OCI-LY1 (cell line): Measurements from ENCODE around the gene AJM1.

Experiments
- H2AFZ ChIP-seq: fragments of 200-600 bp; sonication (generic), shearing (Covaris generic); 2 replicates; pipeline ENCODE4 v1.6.0; 2014; ENCODE audit warnings: antibody characterized with exemption, mild to moderate bottlenecking, low read length
- H3F3A ChIP-seq: fragments of 200-600 bp; sonication (generic), shearing (Covaris generic); 2 replicates; pipeline ENCODE4 v1.6.0; 2014; ENCODE audit warnings: mild to moderate bottlenecking, antibody characterized with exemption, low read length, moderate library complexity; ENCODE audit not compliant: insufficient read depth
- H3K27ac ChIP-seq: fragments of 200-600 bp; sonication (generic); 2 replicates; pipeline ENCODE4 v1.5.1; 2014; ENCODE audit warnings: low read length, mixed run types, mild to moderate bottlenecking, low read depth; ENCODE audit not compliant: poor library complexity, severe bottlenecking
- H3K27me3 ChIP-seq: fragments of 200-600 bp; sonication (generic); 2 replicates; pipeline ENCODE4 v1.6.0; 2014; ENCODE audit warnings: antibody characterized with exemption, mild to moderate bottlenecking, low read length, moderate library complexity; ENCODE audit not compliant: insufficient read depth
- H3K36me3 ChIP-seq: fragments of 200-600 bp; sonication (generic); 2 replicates; pipeline ENCODE4 v1.6.1; 2014; ENCODE audit warnings: mild to moderate bottlenecking, antibody characterized with exemption, low read length, moderate library complexity, mixed read lengths; ENCODE audit not compliant: insufficient read depth
- H3K4me1 ChIP-seq: fragments of 200-600 bp; sonication (generic); 2 replicates; pipeline ENCODE4 v1.5.1; 2014; ENCODE audit warnings: mild to moderate bottlenecking, low read length, moderate library complexity; ENCODE audit not compliant: insufficient read depth, severe bottlenecking
- H3K4me2 ChIP-seq: fragments of 200-600 bp; sonication (generic), shearing (Covaris generic); 2 replicates; pipeline ENCODE4 v1.6.1; 2014; ENCODE audit warnings: low read length
- H3K4me3 ChIP-seq: fragments of 200-600 bp; sonication (generic); 2 replicates; pipeline ENCODE4 v1.5.1; 2014; ENCODE audit warnings: low read length, low read depth, mild to moderate bottlenecking, mixed read lengths; ENCODE audit not compliant: poor library complexity, severe bottlenecking
- H3K79me2 ChIP-seq: fragments of 200-600 bp; shearing (Covaris generic); 2 replicates; pipeline ENCODE4 v1.6.1; 2016; ENCODE audit warnings: mixed run types, low read length, mixed read lengths; ENCODE audit not compliant: insufficient read depth
- H3K9ac ChIP-seq: fragments of 200-600 bp; sonication (generic), shearing (Covaris generic); 2 replicates; pipeline ENCODE4 v1.6.1; 2014; ENCODE audit warnings: mild to moderate bottlenecking, low read length, mixed read lengths
- H3K9me2 ChIP-seq: fragments of 200-600 bp; sonication (generic), shearing (Covaris generic); 2 replicates; pipeline ENCODE4 v1.6.1; 2014; ENCODE audit warnings: low read depth, mild to moderate bottlenecking, low read length, mixed read lengths
- H3K9me3 ChIP-seq: fragments of 200-600 bp; shearing (Covaris generic); 2 replicates; pipeline ENCODE4 v1.6.1; 2014; ENCODE audit warnings: low read length, mixed read lengths
- H4K20me1 ChIP-seq: fragments of 200-600 bp; sonication (generic), shearing (Covaris generic); 2 replicates; pipeline ENCODE4 v1.6.0; 2016; ENCODE audit warnings: mild to moderate bottlenecking, low read length; ENCODE audit not compliant: insufficient read depth
- CTCF ChIP-seq: fragments of 200-600 bp; sonication (generic), shearing (Covaris generic); IDR thresholded peaks from 2 replicates; pipeline ENCODE4 v1.5.1; 2017; ENCODE audit warnings: mild to moderate bottlenecking, antibody characterized with exemption, low read length, moderate library complexity, mixed read lengths
- EZH2 ChIP-seq: fragments of 200-600 bp; sonication (generic), shearing (Covaris generic); IDR thresholded peaks from 2 replicates; pipeline ENCODE4 v1.8.0; 2017; ENCODE audit warnings: borderline replicate concordance, mixed run types, mild to moderate bottlenecking, antibody characterized with exemption, low read length, moderate library complexity, mixed read lengths

The AJM1 gene

GRCh38 chr9:136886610-136887597, 44.6 kb downstream of the AJM1 start:
- peak overlapping the region; percentile 98 for H3K9ac ChIP-seq
- no peaks in the 10 kb centered on the region for H3F3A ChIP-seq
- peaks cover 16% of the 10 kb centered on the region; the same call in 1 of the 2 replicates for H3K36me3 ChIP-seq
- peaks cover 36% of the 10 kb centered on the region for H3K79me2 ChIP-seq
- H2AFZ ChIP-seq, result no peak overlapping the region
- TF ChIP-seq CTCF, result no peak
- no peak for TF ChIP-seq EZH2
- peaks cover 15% of the 10 kb centered on the region for H3K4me1 ChIP-seq
- peak overlapping the region; percentile 55 for H3K27ac ChIP-seq
- H3K27me3 ChIP-seq, result no peaks in the 10 kb centered on the region
- H3K9me3 ChIP-seq, result no peaks in the 10 kb centered on the region
- peak overlapping the region; percentile 98 for H3K4me3 ChIP-seq
- no peaks in the 10 kb centered on the region for H4K20me1 ChIP-seq
- peak overlapping the region; percentile 83 for H3K4me2 ChIP-seq
- no peaks in the 10 kb centered on the region for H3K9me2 ChIP-seq

GRCh38 chr9:136888454-136888853, 46.2 kb downstream of the AJM1 start:
- H3K27me3 ChIP-seq, result no peaks in the 10 kb centered on the region
- peaks cover 26% of the 10 kb centered on the region; the same call in 1 of the 2 replicates for H3K36me3 ChIP-seq
- no peak overlapping the region for H3K9ac ChIP-seq
- H3K4me2 ChIP-seq, result no peak overlapping the region
- H3K4me1 ChIP-seq, result peaks cover 15% of the 10 kb centered on the region
- no peaks in the 10 kb centered on the region for H3K9me3 ChIP-seq
- no peak overlapping the region for H3K27ac ChIP-seq
- no peaks in the 10 kb centered on the region for H3K9me2 ChIP-seq
- no peak overlapping the region for H3K4me3 ChIP-seq
- H3F3A ChIP-seq, result no peaks in the 10 kb centered on the region
- peaks cover 43% of the 10 kb centered on the region for H3K79me2 ChIP-seq
- no peaks in the 10 kb centered on the region for H4K20me1 ChIP-seq
- no peak overlapping the region for H2AFZ ChIP-seq
- TF ChIP-seq CTCF (no peak), EZH2 (no peak)

- no peaks in the 10 kb centered on the region for H3F3A ChIP-seq
- no peak overlapping the region for H3K9ac ChIP-seq
- no peaks in the 10 kb centered on the region for H4K20me1 ChIP-seq
- no peak overlapping the region for H3K4me3 ChIP-seq
- peaks cover 43% of the 10 kb centered on the region for H3K79me2 ChIP-seq
- H3K27ac ChIP-seq, result no peak overlapping the region
- H3K4me1 ChIP-seq, result peaks cover 14% of the 10 kb centered on the region
- no peak overlapping the region for H2AFZ ChIP-seq
- H3K36me3 ChIP-seq, result peaks cover 32% of the 10 kb centered on the region
- no peak overlapping the region for H3K4me2 ChIP-seq
- TF ChIP-seq EZH2, result no peak
- TF ChIP-seq CTCF, result no peak
- H3K27me3 ChIP-seq, result no peaks in the 10 kb centered on the region
- H3K9me2 ChIP-seq, result no peaks in the 10 kb centered on the region
- H3K9me3 ChIP-seq, result no peaks in the 10 kb centered on the region
These were observed 47.6 kb downstream of the AJM1 start for GRCh38 chr9:136889858-136890257.
